Measurements from ENCODE around the gene LRP11. TPM values are rescaled to one million over a fixed set of nuclear protein-coding genes. Genes with fewer than 3 reads are reported as not detected.
A peak's percentile ranks its signal among the peaks of the same experiment; 100 is the strongest.

LRP11 gene
- total and polyA plus RNA-seq, 2 of the 13 experiments (the other 11 are each of a cell fraction or from before 2014, with no cell fraction given) = 32.4 to 48.9 TPM

DNA sequence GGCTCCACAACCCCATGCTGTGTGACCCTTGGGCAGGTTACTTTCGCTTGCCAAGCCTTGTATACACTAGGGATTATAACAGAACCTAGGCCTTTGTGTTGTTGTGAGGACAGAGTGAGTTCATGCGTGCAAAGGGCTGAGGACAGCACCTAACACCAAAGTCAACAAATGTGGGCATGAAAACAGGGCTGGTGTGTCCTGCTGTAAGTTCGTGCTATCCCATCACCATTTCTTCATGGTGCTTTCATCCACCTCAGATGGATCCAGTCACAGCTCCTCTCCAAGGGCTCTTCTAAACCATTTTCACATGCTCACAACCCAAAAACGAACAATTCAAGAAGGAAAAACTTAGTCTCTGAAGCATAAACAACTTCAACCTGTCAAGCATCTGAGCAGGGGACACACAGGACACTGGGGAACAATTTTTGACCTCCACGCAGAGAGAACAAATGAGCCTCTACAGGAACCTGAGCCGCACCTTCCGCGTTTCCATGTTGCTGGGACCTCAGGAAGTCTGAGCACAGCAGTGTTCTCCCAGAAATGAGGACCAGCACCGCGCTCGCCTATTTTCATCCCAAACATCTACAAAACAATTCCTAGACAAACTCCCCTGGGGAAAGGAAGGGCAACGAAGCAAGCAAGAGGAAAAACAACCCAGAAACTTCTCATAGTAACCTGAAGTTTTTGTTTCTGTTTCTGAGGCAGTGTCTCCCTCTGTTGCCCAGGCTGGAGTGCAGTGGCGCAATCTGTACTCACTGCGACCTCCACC, 3.1 kb downstream of the LRP11 start (continued):
- TF ChIP-seq, protein P1, sequence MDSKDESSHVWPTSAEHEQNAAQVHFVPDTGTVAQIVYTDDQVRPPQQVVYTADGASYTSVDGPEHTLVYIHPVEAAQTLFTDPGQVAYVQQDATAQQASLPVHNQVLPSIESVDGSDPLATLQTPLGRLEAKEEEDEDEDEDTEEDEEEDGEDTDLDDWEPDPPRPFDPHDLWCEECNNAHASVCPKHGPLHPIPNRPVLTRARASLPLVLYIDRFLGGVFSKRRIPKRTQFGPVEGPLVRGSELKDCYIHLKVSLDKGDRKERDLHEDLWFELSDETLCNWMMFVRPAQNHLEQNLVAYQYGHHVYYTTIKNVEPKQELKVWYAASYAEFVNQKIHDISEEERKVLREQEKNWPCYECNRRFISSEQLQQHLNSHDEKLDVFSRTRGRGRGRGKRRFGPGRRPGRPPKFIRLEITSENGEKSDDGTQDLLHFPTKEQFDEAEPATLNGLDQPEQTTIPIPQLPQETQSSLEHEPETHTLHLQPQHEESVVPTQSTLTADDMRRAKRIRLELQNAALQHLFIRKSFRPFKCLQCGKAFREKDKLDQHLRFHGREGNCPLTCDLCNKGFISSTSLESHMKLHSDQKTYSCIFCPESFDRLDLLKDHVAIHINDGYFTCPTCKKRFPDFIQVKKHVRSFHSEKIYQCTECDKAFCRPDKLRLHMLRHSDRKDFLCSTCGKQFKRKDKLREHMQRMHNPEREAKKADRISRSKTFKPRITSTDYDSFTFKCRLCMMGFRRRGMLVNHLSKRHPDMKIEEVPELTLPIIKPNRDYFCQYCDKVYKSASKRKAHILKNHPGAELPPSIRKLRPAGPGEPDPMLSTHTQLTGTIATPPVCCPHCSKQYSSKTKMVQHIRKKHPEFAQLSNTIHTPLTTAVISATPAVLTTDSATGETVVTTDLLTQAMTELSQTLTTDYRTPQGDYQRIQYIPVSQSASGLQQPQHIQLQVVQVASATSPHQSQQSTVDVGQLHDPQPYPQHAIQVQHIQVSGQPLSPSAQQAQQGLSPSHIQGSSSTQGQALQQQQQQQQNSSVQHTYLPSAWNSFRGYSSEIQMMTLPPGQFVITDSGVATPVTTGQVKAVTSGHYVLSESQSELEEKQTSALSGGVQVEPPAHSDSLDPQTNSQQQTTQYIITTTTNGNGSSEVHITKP (CRISPR knock-in tag; IDR thresholded peaks at IDR 0.05; ENCODE audit: low read depth) = peak; percentile 74; the same call in 1 of the 2 replicates
- TF ChIP-seq ZNF839 (CRISPR knock-in tag; IDR thresholded peaks at IDR 0.05; ENCODE audit: borderline replicate concordance) (no peak), ZNF652 (CRISPR knock-in tag; IDR thresholded peaks at IDR 0.05; ENCODE audit: borderline replicate concordance, low read depth) (peak; percentile 34; the same call in 1 of the 2 replicates), NFKB2 (CRISPR knock-in tag; IDR thresholded peaks at IDR 0.05; ENCODE audit: borderline replicate concordance) (no peak; the same call in 1 of the 2 replicates), ZNF451 (CRISPR knock-in tag; IDR thresholded peaks at IDR 0.05) (no peak; the same call in 1 of the 2 replicates), ZSCAN20 (CRISPR knock-in tag; IDR thresholded peaks at IDR 0.05; ENCODE audit: borderline replicate concordance) (0 out of 2 replicates have a peak, but pooled peaks have one; percentile 51), NCOA5 (CRISPR knock-in tag; IDR thresholded peaks at IDR 0.05) (0 out of 2 replicates have a peak, but pooled peaks have one; percentile 62), ZNF12 (CRISPR knock-in tag; IDR thresholded peaks at IDR 0.05) (peak; percentile 56; the same call in 1 of the 2 replicates), SSRP1 (CRISPR knock-in tag; IDR thresholded peaks at IDR 0.05) (peak; percentile 43; the same call in 1 of the 2 replicates), ZFX (CRISPR knock-in tag; IDR thresholded peaks at IDR 0.05; ENCODE audit: low read depth) (peak; percentile 89), SIN3A (IDR thresholded peaks at IDR 0.05; ENCODE audit: borderline replicate concordance, low read depth, low read length) (peak; percentile 46; the same call in 1 of the 2 replicates), XRCC5 (optimal IDR thresholded peaks at IDR 0.05; ENCODE audit: low read length) (peak; percentile 41), ZNF234 (CRISPR knock-in tag; conservative IDR thresholded peaks at IDR 0.05) (no peak), POGZ (CRISPR knock-in tag; IDR thresholded peaks at IDR 0.05) (peak; percentile 65), KAT2B (IDR thresholded peaks at IDR 0.05; ENCODE audit: borderline replicate concordance, low read depth, low read length) (no peak), ZNF263 (CRISPR knock-in tag; IDR thresholded peaks at IDR 0.05) (no peak; the same call in none of the 2 replicates), ZNF720 (CRISPR knock-in tag; IDR thresholded peaks at IDR 0.05) (no peak)
- TF ChIP-seq, protein P2, sequence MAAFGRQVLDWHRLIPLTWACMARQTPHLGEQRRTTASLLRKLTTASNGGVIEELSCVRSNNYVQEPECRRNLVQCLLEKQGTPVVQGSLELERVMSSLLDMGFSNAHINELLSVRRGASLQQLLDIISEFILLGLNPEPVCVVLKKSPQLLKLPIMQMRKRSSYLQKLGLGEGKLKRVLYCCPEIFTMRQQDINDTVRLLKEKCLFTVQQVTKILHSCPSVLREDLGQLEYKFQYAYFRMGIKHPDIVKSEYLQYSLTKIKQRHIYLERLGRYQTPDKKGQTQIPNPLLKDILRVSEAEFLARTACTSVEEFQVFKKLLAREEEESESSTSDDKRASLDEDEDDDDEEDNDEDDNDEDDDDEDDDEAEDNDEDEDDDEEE (CRISPR knock-in tag; IDR thresholded peaks at IDR 0.05) = 0 out of 2 replicates have a peak, but pooled peaks have one; percentile 19
- TF ChIP-seq, protein P3, sequence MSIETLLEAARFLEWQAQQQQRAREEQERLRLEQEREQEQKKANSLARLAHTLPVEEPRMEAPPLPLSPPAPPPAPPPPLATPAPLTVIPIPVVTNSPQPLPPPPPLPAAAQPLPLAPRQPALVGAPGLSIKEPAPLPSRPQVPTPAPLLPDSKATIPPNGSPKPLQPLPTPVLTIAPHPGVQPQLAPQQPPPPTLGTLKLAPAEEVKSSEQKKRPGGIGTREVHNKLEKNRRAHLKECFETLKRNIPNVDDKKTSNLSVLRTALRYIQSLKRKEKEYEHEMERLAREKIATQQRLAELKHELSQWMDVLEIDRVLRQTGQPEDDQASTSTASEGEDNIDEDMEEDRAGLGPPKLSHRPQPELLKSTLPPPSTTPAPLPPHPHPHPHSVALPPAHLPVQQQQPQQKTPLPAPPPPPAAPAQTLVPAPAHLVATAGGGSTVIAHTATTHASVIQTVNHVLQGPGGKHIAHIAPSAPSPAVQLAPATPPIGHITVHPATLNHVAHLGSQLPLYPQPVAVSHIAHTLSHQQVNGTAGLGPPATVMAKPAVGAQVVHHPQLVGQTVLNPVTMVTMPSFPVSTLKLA (IDR thresholded peaks at IDR 0.05) = peak; percentile 69
- TF ChIP-seq, protein P4, sequence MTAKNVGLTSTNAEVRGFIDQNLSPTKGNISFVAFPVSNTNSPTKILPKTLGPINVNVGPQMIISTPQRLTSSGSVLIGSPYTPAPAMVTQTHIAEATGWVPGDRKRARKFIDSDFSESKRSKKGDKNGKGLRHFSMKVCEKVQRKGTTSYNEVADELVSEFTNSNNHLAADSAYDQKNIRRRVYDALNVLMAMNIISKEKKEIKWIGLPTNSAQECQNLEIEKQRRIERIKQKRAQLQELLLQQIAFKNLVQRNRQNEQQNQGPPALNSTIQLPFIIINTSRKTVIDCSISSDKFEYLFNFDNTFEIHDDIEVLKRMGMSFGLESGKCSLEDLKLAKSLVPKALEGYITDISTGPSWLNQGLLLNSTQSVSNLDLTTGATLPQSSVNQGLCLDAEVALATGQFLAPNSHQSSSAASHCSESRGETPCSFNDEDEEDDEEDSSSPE (CRISPR knock-in tag; IDR thresholded peaks at IDR 0.05) = peak; percentile 27; the same call in 1 of the 2 replicates
